ENCODE data around the gene MGAT3. TPM values are rescaled to one million over a fixed set of nuclear protein-coding genes. Genes with fewer than 3 reads are reported as not detected.

The MGAT3 gene
- total RNA-seq, 4 donors from 2014 or later = 0.08 to 1.3 (median 0.62) TPM

GRCh38 chr22:39444937-39445465, 11.8 kb upstream of the MGAT3 start:
- Histone ChIP-seq H3K27me3 (peaks cover 0 to 15% (median 0%) of the 10 kb centered on the region in 4 donors), H3K4me1 (peaks cover 19 to 57% (median 26%) of the 10 kb centered on the region in 3 donors), H3K9me3 (no peaks in the 10 kb centered on the region), H3K4me3 (no peak overlapping the region), H3K36me3 (no peaks in the 10 kb centered on the region), H3K27ac (no peak overlapping the region)
- intact Hi-C loops (cut with DNase I) = no loop called here
- 84% methylated on average over 6 of the region's 11 CpGs; no CpG with 5 or more reads in 1 of the 2 donors for WGBS, 2 donors
- DNase-seq = no peak
- TF ChIP-seq POLR2A (IDR thresholded peaks at IDR 0.05) = no peak
- TF ChIP-seq, protein P1, sequence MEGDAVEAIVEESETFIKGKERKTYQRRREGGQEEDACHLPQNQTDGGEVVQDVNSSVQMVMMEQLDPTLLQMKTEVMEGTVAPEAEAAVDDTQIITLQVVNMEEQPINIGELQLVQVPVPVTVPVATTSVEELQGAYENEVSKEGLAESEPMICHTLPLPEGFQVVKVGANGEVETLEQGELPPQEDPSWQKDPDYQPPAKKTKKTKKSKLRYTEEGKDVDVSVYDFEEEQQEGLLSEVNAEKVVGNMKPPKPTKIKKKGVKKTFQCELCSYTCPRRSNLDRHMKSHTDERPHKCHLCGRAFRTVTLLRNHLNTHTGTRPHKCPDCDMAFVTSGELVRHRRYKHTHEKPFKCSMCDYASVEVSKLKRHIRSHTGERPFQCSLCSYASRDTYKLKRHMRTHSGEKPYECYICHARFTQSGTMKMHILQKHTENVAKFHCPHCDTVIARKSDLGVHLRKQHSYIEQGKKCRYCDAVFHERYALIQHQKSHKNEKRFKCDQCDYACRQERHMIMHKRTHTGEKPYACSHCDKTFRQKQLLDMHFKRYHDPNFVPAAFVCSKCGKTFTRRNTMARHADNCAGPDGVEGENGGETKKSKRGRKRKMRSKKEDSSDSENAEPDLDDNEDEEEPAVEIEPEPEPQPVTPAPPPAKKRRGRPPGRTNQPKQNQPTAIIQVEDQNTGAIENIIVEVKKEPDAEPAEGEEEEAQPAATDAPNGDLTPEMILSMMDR (IDR thresholded peaks at IDR 0.05) = no peak

- 90 to 100% methylated on average over 1 to 2 of the region's 9 CpGs for WGBS, 2 donors
- no peak for DNase-seq
- Histone ChIP-seq H3K27ac (peak overlapping the region; percentile 65 to 77 (median 72)), H3K9me3 (no peaks in the 10 kb centered on the region), H3K27me3 (peaks cover 0 to 8% (median 0%) of the 10 kb centered on the region in 4 donors), H3K4me1 (peaks cover 19 to 57% (median 26%) of the 10 kb centered on the region in 3 donors), H3K4me3 (no peak overlapping the region), H3K36me3 (no peaks in the 10 kb centered on the region)
- TF ChIP-seq, protein P1 (IDR thresholded peaks at IDR 0.05) = no peak
- TF ChIP-seq POLR2A (IDR thresholded peaks at IDR 0.05) = no peak
- intact Hi-C loops (cut with DNase I) = no loop called here
These were observed 11.1 kb upstream of the MGAT3 start for GRCh38 chr22:39445678-39446077.

GRCh38 chr22:39446239-39446721, 10.5 kb upstream of the MGAT3 start:
- Histone ChIP-seq H3K27me3 (peaks cover 0 to 3% (median 0%) of the 10 kb centered on the region in 4 donors), H3K4me3 (no peak overlapping the region), H3K36me3 (no peaks in the 10 kb centered on the region), H3K27ac (peak overlapping the region; percentile 65 to 77 (median 72)), H3K9me3 (no peaks in the 10 kb centered on the region), H3K4me1 (peaks cover 19 to 57% (median 26%) of the 10 kb centered on the region in 3 donors)
- 52 to 75% methylated on average over 3 to 10 of the region's 13 CpGs for WGBS, 2 donors
- TF ChIP-seq, protein P1 (IDR thresholded peaks at IDR 0.05) = no peak
- TF ChIP-seq POLR2A (IDR thresholded peaks at IDR 0.05) = no peak
- no peak for DNase-seq
- intact Hi-C loops (cut with DNase I) = no loop called here

DNA sequence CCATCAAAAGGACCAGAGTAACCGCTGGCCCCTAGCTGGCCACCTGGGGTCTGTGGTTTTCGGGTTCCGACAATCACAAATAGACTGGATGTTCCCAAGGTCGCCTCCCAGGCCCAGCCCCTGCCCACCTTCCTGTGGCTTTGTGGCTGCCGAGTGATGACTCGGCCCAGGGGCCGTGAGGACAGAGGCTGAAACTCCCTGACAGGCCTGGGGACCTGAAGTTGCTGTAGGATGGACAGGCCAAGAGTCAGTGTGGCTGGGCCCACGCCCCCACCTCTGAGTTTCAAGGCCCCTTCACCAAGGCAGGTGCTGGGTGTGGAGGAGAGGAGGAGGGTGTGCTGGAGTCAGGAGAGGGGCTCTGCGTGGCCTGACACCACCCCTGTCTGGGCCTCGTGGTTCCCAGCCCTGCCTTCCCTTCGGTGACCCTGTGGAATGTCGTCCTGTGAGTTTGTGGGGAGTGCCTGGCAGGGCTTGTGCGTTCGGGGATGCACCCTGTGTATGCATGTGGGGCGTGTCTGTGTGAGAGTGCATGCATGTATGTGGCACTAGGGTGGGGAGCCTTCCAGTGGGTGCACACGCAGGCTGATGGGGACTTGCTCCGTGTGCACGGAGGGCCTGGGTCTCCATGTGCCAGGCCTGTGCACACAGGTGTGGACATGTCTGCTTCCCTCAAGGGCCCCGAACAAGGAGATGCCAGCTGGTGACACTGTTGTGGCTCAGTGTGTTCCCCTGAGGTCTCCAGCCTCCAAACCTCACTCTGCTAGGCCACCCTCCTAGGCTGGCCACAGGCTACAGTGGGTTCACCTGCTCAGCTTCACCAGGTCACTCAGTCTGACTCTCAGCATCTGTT, 8.4 kb upstream of the MGAT3 start:
- DNase-seq = no peak
- peaks cover 19 to 60% (median 26%) of the 10 kb centered on the region in 3 donors for H3K4me1 ChIP-seq
- H3K27ac ChIP-seq = peak overlapping the region; percentile 57 to 77 (median 66)
- H3K9me3 ChIP-seq = no peaks in the 10 kb centered on the region
- H3K36me3 ChIP-seq = no peaks in the 10 kb centered on the region
- 50 to 65% methylated on average over 2 to 11 of the region's 19 CpGs for WGBS, 2 donors
- peak overlapping the region in 1 of 4 donors; percentile 15 for H3K4me3 ChIP-seq
- no peaks in the 10 kb centered on the region for H3K27me3 ChIP-seq
- TF ChIP-seq, protein P1 (IDR thresholded peaks at IDR 0.05) = no peak
- TF ChIP-seq POLR2A (IDR thresholded peaks at IDR 0.05) = no peak
- intact Hi-C loops (cut with DNase I) = no loop called here

- H3K4me1 ChIP-seq = peaks cover 19 to 61% (median 29%) of the 10 kb centered on the region in 3 donors
- H3K36me3 ChIP-seq = no peaks in the 10 kb centered on the region
- no peak overlapping the region for H3K27ac ChIP-seq
- H3K4me3 ChIP-seq = no peak overlapping the region
- H3K9me3 ChIP-seq = no peaks in the 10 kb centered on the region
- no peak for TF ChIP-seq POLR2A (IDR thresholded peaks at IDR 0.05)
- TF ChIP-seq, protein P1 (IDR thresholded peaks at IDR 0.05) = no peak
- 60 to 90% methylated on average over 1 to 4 of the region's 6 CpGs for WGBS, 2 donors
- H3K27me3 ChIP-seq = no peaks in the 10 kb centered on the region
- intact Hi-C loops (cut with DNase I) = no loop called here
- no peak for DNase-seq
These were observed 7.1 kb upstream of the MGAT3 start for GRCh38 chr22:39449708-39450107.
